Ovary (tissue), 9 donors: ENCODE measurements around the gene EXOC2. TPM values are rescaled to one million over a fixed set of nuclear protein-coding genes. Genes with fewer than 3 reads are reported as not detected.

Experiments used
- DNase-seq, 5 donors: peaks; one replicate each; pipeline ENCODE4 v3.0.0-alpha.2; 2019 to 2020
- H3K27ac ChIP-seq, 2 donors: fragments of 200-600 bp; one replicate each; pipeline versions ENCODE4 v1.5.1 to v1.8.0; 2019 to 2022
- H3K27me3 ChIP-seq: fragments of 200-600 bp; one replicate; pipeline ENCODE4 v1.8.0; 2022
- H3K36me3 ChIP-seq: fragments of 200-600 bp; sonication (generic); one replicate; pipeline ENCODE4 v1.5.1; 2019
- H3K4me1 ChIP-seq: one replicate; pipeline ENCODE4 v1.8.1; 2013; ENCODE audit warnings: mild to moderate bottlenecking, moderate library complexity; ENCODE audit not compliant: insufficient read depth
- H3K4me3 ChIP-seq: fragments of 200-600 bp; sonication (generic); one replicate; pipeline ENCODE4 v1.5.1; 2017
- H3K9me3 ChIP-seq, 2 donors: fragments of 200-600 bp in 1 of 2; sonication (generic) in 1 of 2; one replicate each; pipeline versions ENCODE4 v1.5.1 to v1.8.1; 2013 to 2019; ENCODE audit warnings: mild to moderate bottlenecking in 1 of 2, moderate library complexity in 1 of 2
- CTCF ChIP-seq, 3 donors: fragments of 450-650 bp in 2 of 3; fragments of 200-600 bp in 1 of 3; IDR thresholded peaks; one replicate each; pipeline versions ENCODE4 v1.5.1 to v1.8.0; 2016 to 2022; ENCODE audit warnings: antibody characterized with exemption in 3 of 3, mild to moderate bottlenecking in 1 of 3
- EP300 ChIP-seq: sonication (generic); formaldehyde crosslinking; IDR thresholded peaks from one replicate; pipeline ENCODE4 v1.6.1; 2017; ENCODE audit warnings: antibody characterized with exemption
- POLR2A ChIP-seq: fragments of 450-650 bp; IDR thresholded peaks from one replicate; pipeline ENCODE4 v1.6.1; 2017; ENCODE audit warnings: antibody characterized with exemption, mild to moderate bottlenecking, moderate library complexity
- WGBS, 3 donors: extraction: QIAGEN DNeasy Blood & Tissue Kit in 1 of 3; methylation state at CpG; one replicate each; pipeline versions ENCODE4 v1.1.5 to v1.1.7; 2013 to 2017; 5-methylcytosine and 5-hydroxymethylcytosine counted together
- intact Hi-C, 4 donors: fragments of 100-400 bp; cut with DNase I; formaldehyde crosslinking; loops; one replicate each; pipeline versions ENCODE4 v1.11.0 to v1.15.1; 2022 to 2023
- polyA plus RNA-seq, 2 donors: library from polyadenylated mRNA; stranded (reverse); fragments of 200-250 nt in 1 of 2; fragments of 350-450 nt in 1 of 2; fragmentation: Illumina TruSeq in 1 of 2; extraction: RNeasy Lipid Tissue Mini Kit (QIAGEN cat#74804) in 1 of 2; gene quantifications; one replicate each; pipeline ENCODE4 v1.2.3, GENCODE V29; 2013 to 2014
- total RNA-seq, 7 donors: library from RNA; depleted of rRNA in 2 of 7; stranded (reverse); fragments of >200 nt in 2 of 7; fragmentation: NEBNext Ultra II Directional in 3 of 7; extraction: Animal tissue kit (Norgen Biotek cat#: 25700) in 3 of 7; gene quantifications; one replicate each; pipeline versions ENCODE4 v1.1.0 to v1.2.4, GENCODE V29; 2016 to 2023
- donor health status: DM: no; HTN: no; CAD: no; lungs with moderate emphysema.
- donor health status: DM: no; HTN: no; CAD: no.
- donor health status: Bipolar disorder and iron deficiency.
- donor health status: DM: yes; HTN: yes; CAD: no.
- donor health status: DM: no; HTN: no; CAD: no.
- donor health status: DM: yes; HTN: yes; CAD: no.

The EXOC2 gene
- total and polyA plus RNA-seq, 9 donors = 7.5 to 17.3 (median 14.2) TPM

GRCh38 chr6:501891-502601 is 190.9 kb downstream of the EXOC2 start:
- TF ChIP-seq POLR2A = no peak
- no peak for TF ChIP-seq CTCF (IDR thresholded peaks at IDR 0.05)
- TF ChIP-seq EP300 = no peak
- WGBS, 3 donors = 83 to 87% (median 85%) methylated on average over 22 of the region's 22 CpGs
- intact Hi-C loops = no loop called here
- Histone ChIP-seq H3K27me3 (no peaks in the 10 kb centered on the region), H3K9me3 (no peaks in the 10 kb centered on the region), H3K27ac (no peak overlapping the region), H3K4me3 (no peak overlapping the region), H3K36me3 (no peaks in the 10 kb centered on the region), H3K4me1 (peaks cover 2% of the 10 kb centered on the region)
- DNase-seq = no peak

GRCh38 chr6:499617-500016 is 193.3 kb downstream of the EXOC2 start:
- TF ChIP-seq CTCF (IDR thresholded peaks at IDR 0.05) = no peak
- no peak for TF ChIP-seq POLR2A
- TF ChIP-seq EP300 = no peak
- H3K27ac ChIP-seq = no peak overlapping the region
- 62 to 71% (median 63%) methylated on average over 3 of the region's 3 CpGs for WGBS, 3 donors
- H3K27me3 ChIP-seq = no peaks in the 10 kb centered on the region
- H3K9me3 ChIP-seq = no peaks in the 10 kb centered on the region
- no peaks in the 10 kb centered on the region for H3K36me3 ChIP-seq
- H3K4me1 ChIP-seq = peaks cover 2% of the 10 kb centered on the region
- no peak for DNase-seq
- intact Hi-C loops = no loop called here
- H3K4me3 ChIP-seq = no peak overlapping the region

DNA sequence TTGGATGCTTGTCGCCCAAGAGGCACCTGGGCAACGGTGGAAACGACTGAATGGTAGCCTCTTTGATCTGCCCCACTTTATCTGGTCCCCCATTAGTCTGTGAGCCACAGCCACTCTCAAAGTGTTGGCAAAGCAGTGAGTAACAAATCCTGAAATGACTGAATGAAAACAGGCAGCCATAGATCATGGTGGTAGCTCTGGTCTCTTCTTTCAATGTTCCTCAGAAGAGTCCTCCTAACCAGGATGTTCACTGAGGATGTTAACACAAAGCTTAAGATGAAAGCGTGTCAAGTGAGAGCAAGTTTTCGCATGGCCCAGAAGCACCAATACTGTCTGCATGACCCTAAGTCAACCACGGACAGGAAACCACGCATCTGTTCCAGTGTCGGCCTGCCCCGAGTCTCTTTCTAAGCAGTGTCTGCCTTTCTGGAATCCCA is 194.1 kb downstream of the EXOC2 start:
- no peaks in the 10 kb centered on the region for H3K27me3 ChIP-seq
- no peak for DNase-seq
- H3K4me1 ChIP-seq = peaks cover 2% of the 10 kb centered on the region
- H3K9me3 ChIP-seq = no peaks in the 10 kb centered on the region
- H3K4me3 ChIP-seq = no peak overlapping the region
- H3K27ac ChIP-seq = no peak overlapping the region
- TF ChIP-seq EP300 (no peak), POLR2A (no peak), CTCF (IDR thresholded peaks at IDR 0.05) (no peak)
- intact Hi-C loops = no loop called here
- no peaks in the 10 kb centered on the region for H3K36me3 ChIP-seq
- 72 to 77% (median 77%) methylated on average over 9 of the region's 9 CpGs for WGBS, 3 donors

DNA sequence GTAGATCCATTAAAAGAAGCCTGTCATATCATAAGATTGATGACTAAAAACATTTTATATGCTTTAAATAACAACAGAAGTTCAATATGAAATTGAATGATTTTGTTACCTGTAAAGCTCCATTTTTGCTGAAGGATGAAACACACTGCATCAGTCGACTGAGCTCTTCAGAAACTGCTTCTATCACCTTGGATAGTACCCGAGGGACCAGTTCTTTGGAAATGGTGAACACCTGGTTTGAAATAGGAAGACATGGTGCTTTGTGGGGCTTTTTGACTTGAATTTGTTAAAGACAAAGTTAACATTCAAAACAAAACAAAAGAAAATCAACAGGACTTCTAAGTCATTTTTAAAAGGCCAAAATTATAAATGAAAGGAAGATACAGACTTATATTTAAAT is 195.7 kb downstream of the EXOC2 start:
- Histone ChIP-seq H3K9me3 (no peaks in the 10 kb centered on the region), H3K4me1 (peaks cover 2% of the 10 kb centered on the region), H3K4me3 (no peak overlapping the region), H3K36me3 (no peaks in the 10 kb centered on the region), H3K27ac (no peak overlapping the region), H3K27me3 (no peaks in the 10 kb centered on the region)
- WGBS, 3 donors = 69 to 92% (median 79%) methylated on average over 2 of the region's 2 CpGs
- intact Hi-C loops = no loop called here
- no peak for TF ChIP-seq EP300
- no peak for TF ChIP-seq CTCF (IDR thresholded peaks at IDR 0.05)
- no peak for TF ChIP-seq POLR2A
- DNase-seq = no peak
